Daoy (cell line): ENCODE data around the gene MED13L. TPM values are rescaled to one million over a fixed set of nuclear protein-coding genes. Genes with fewer than 3 reads are reported as not detected.
"Not testable (repeated sequence)": the region's sequence is repeated elsewhere in the genome, so short reads cannot be mapped to it uniquely, and the experiment has no call there.

Experiments used
- DNase-seq: peaks from one replicate; pipeline ENCODE4 v3.0.0-alpha.2; 2015; ENCODE audit warnings: low read depth
- total RNA-seq: library from RNA; depleted of rRNA; stranded (reverse); fragments of >200 nt; shearing (Covaris generic); gene quantifications from 2 replicates; pipeline ENCODE4 v1.2.3, GENCODE V29; 2014

The MED13L gene
- total RNA-seq, 1 experiment from 2014 or later, result 36.2 TPM

DNA sequence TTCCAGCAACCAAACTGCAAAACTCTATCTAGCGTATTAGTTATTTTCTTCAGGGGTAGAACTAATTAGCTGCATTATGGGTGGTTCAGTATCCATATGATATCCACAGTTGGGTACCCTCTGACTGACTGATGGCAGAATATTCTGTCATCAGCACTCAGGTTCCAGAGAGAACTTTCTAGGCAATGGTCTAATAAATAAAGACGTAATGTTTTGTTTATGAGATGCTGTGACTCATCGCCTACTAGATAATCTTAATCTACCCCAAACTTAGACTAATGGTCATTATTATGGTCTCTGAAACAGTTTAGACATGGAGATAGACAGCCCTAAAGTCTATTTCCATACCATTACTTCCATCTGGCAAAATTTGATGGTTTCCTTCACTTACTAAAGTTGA is 220.1 kb downstream of the MED13L start:
- no peak for DNase-seq

DNA sequence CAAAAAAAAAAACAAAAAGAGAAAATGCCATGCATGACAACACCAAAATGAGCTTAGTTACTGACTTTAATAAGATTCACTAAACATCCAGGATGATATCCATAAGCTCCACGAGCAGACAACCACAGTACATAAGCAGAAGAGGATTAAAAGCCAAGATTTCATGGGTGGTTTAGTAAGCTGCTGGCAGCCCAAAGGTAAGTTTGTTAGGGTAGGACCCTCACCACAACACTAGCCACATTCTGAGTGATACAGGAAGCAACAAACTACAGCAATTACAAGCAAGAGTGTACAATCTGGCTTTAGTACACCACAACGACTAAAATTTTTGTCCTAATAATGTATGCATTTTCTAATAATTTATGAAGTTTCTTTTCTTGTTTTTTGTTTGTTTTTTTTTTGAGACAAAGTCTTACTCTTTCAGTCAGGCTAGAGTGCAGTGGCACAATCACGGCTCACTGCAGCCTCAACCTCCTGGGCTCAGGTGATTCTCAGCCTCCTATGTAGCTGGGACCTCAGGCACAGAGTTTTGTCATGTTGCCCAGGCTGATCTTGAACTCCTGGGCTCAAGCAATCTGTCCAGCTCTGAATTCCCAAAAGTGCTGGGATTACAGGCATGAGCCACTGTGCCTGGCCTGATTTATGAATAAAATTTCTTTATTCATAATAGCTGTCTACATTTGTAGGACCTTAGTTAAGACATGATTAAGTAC is 221.4 kb downstream of the MED13L start:
- no peak for DNase-seq

- DNase-seq, result no peak
Observed at GRCh38 chr12:116054280-116054679, 223.2 kb downstream of the MED13L start.

DNA sequence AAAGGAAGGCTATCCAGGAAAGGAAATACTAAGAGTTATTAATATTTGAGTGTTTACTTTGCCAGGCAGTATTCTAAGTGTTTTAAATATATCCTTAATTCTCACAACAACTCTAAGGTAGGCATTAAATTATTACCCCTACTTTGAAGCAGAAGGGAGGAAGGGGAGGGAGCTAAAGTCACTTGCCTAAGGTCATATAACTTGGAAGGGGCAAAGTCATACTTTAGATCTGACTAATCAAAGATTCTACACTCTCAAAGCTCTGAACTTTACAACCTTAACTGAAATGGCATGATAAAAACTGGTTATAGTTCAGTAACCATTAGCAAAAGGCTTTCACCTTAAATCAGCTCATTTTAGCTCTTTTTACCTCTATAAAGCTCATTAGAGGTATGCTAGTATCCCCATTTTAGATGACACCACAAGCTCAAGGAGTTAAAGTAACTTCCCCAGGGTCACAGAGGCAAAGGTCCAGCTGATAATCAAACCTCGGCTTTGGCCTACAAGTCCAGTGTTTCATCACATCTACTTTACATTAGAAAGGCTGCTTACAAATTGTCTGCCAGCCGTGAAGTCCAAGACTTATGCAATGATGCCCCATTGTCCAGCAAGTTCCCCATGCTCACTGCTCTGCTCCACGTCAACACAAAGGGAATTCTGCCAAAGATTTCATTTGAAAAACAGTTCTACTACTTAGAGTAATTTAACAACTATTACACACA is 223.9 kb downstream of the MED13L start:
- DNase-seq, result no peak

- DNase-seq, result no peak
Observed at GRCh38 chr12:116050275-116050674, 227.2 kb downstream of the MED13L start.

DNA sequence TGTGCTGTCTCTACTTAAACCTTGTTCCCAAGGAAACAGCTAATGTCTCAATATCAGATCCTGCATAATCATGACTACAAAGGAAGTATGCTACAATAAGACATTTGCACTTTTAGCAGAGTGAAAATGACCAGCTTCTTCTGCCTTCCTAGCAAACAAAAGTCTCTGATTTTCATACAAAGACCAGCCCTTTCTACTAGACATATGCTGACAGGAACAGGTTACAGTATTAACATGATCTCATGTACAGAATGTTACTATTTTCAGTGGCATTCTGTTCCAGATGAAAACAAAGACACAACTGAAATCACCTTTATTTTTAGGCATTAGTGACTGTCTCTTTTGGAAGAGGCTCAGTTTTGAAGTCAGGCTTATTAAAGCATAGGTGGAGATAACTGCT is 228.6 kb downstream of the MED13L start:
- no peak for DNase-seq

DNA sequence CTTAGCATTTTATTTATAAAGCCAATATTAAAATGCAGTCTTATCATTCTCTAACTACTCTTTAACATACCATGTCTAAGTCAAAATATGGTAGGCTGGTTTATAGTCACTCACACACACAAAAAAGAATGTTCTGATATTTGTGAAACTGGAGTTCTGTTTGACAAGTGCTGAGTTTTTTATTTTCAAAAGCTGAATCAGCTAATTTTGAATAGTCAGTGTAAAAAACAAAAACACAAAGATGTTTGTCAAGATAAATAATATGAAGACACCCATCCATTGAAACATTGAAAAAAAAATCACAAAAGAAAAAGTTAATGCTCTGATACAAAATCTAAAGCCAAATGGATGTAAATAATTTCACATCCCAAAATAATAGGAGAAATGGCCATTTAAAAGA is 231.5 kb downstream of the MED13L start:
- DNase-seq, result no peak

DNA sequence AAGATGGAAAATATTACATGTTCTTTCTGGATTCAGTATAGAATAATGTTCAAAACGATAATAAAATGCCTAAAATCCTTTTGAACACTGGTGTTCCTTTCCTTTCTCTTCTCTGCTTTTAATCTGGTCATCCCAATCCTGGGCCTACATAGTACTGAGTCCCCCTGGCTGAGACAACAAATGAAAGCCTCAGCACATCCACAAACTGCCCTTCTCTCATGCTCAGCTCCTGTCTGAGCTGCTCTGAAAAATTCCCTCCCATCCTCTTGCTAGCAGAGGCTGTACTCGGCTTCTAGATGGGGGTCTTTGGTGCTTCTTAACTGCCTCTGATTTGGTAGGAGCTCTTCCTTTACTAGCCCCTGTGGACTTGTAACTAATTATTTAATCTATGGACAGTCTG is 232.3 kb downstream of the MED13L start:
- no peak for DNase-seq

GRCh38 chr12:116043659-116044535 is 233.6 kb downstream of the MED13L start:
- DNase-seq, result no peak

DNA sequence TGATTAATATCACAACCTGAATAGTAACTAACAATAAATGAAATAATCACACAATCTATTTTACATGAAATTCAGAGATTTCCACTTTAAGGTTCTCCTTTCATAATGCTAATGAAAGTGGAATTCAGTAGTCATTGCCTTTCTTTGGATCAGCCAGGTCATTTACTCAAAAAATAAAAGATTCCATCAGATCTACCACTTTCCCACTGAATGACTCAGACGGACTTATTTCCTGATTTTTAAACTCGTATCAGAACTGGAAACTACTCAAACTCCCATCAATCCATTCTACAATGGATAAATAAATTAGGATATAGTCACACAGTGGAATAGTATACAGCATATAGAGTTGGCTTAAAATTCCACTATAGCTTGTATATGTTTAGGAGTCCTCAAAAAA is 237.1 kb downstream of the MED13L start:
- DNase-seq, result no peak

DNA sequence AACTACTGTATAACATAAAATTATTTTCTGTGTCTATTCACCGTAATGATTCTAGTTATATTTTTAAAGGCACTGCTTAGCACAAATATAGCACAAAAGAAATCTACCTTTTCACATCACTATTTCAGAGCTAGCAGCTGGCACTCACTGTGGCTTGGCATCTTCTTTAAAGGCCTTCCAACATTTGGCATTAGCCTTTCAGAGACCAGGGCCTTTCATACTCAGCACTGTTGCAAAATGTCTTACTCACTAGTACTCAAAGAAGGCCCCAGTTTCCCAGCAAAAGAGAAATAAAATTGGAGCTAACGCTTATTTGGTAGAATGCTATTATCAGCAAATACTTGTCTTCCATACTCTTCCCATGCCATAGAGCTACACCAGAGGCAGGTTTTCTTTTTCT is 238.4 kb downstream of the MED13L start:
- DNase-seq, result no peak

GRCh38 chr12:116037941-116038837 is 239.3 kb downstream of the MED13L start:
- DNase-seq, result no peak

GRCh38 chr12:116033765-116034164 is 243.7 kb downstream of the MED13L start:
- no peak for DNase-seq

DNA sequence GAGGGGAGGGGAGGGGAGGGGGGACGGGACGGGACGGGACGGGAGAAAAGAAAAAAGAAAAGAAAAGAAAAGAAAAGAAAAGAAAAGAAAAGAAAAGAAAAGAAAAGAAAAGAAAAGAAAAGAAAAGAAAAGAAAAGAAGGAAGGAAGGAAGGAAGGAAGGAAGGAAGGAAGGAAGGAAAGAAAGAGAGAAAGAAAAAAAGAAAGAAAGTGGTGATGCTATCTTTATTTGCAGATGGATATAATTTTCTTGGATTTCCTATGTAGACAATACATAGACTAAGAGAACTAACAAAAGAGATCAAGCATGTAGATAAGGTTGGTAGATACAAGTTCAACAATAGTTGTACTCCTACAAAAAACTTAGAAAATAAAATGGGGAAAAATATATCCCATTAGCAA is 245.9 kb downstream of the MED13L start:
- DNase-seq, result not testable (repeated sequence)

DNA sequence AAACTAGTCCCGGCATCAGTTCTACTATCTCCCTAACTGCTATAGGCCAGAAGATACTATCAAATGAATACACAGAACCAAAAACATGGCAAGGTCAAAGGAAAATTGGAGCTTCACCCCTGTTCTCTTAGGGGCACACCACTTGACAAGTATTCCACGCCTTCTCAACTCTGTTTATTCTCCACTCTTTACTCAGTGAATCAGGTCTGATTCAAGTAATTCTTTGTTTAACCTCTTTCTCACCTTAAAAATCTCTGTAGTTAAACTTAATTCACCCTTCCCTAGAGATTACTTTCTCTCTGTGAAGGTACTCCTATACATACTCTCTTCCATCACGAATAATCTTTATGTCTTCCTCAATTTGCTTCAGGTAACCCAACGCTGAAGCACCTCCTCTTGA is 248.9 kb downstream of the MED13L start:
- no peak for DNase-seq

DNA sequence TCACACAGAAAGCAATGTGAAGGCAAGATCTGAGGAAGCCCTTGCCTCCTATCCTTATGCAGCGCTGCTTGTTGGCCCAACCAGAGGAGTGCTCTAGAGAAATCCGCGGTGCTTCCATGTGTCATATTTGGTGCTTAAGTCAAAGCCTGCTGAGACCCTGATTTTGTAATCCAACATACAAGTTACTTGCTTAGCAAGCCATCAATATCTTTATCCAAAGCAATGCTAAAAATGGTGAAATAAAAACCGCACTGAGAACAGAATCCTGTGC is 250.0 kb downstream of the MED13L start:
- DNase-seq, result no peak

- no peak for DNase-seq
Observed at GRCh38 chr12:116026768-116027550, 250.5 kb downstream of the MED13L start.

GRCh38 chr12:116026346-116026745 is 251.1 kb downstream of the MED13L start:
- DNase-seq, result no peak

- no peak for DNase-seq
Observed at GRCh38 chr12:116024769-116025168, 252.7 kb downstream of the MED13L start.

DNA sequence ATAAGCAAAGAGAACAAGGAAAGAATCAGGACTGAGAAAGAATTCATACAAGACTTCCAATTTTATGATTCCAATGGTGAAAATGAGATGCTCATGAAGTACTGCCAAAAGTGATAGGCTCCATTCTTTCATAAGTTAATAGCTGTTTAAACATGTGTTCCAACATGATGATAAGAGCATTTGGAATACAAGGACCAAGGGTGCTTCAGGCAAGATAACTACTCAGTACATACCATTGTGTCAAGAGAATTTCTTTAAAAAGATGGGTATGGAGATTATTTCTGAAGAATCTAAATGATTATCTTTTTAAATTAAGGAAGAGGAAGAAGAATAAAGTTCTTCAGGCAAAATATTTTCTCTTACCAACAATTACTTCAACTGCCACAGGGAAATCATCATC is 258.1 kb downstream of the MED13L start:
- no peak for DNase-seq

GRCh38 chr12:116018282-116018681 is 259.2 kb downstream of the MED13L start:
- no peak for DNase-seq
